HCT116 (cell line): ENCODE data around the gene CENPP. TPM values are rescaled to one million over a fixed set of nuclear protein-coding genes. Genes with fewer than 3 reads are reported as not detected.
A peak's percentile ranks its signal among the peaks of the same experiment; 100 is the strongest.

Experiments used
- ATAC-seq: fragments of 200-7000 bp; cut with Tn5 transposase; 2 replicates; pipeline ENCODE4 v1.9.1; 2020; ENCODE audit warnings: mild to moderate bottlenecking, moderate library complexity
- BruUV-seq: library from RNA; stranded (reverse); fragments of 400-500 nt; replicated peaks from 2 replicates; lab custom pipeline; 2021; lab: Mats Ljungman, UMichigan
- CTCF ChIA-PET: fragments of 300-600 bp; sonication (Branson Sonifier 250); formaldehyde crosslinking; loops from one replicate; lab custom pipeline; 2021; ENCODE audit warnings: antibody characterized with exemption; lab: Charles Lee
- POLR2A ChIA-PET: fragments of 300-600, 350-600 bp; sonication (Branson Sonifier 250); formaldehyde crosslinking; loops from one replicate; lab custom pipeline; 2021; ENCODE audit warnings: antibody characterized with exemption; lab: Charles Lee
- RAD21 ChIA-PET, 2 experiments: fragments of 300-600 bp; sonication (Branson Sonifier 250); formaldehyde crosslinking; loops; one replicate each; lab custom pipeline; 2023; ENCODE audit warnings: low total read pairs in 2 of 2; ENCODE audit not compliant: uncharacterized antibody in 2 of 2, unreplicated experiment in 2 of 2, low non-redundant PET in 1 of 2; lab: Charles Lee
- DNase-seq: peaks from one replicate; pipeline ENCODE4 v3.0.0-alpha.2; 2010; ENCODE audit warnings: low read depth, low spot score
- H2AFZ ChIP-seq: fragments of 200-600 bp; shearing (Covaris generic), sonication (generic); 2 replicates; pipeline ENCODE4 v1.6.1; 2017; ENCODE audit warnings: low read depth, mixed run types, mixed read lengths, antibody characterized with exemption, low read length; ENCODE audit not compliant: poor library complexity, severe bottlenecking
- H3K27ac ChIP-seq: 2 replicates; pipeline ENCODE4 v1.5.1; 2012; ENCODE audit warnings: low read depth, low read length
- H3K27me3 ChIP-seq: fragments of 200-600 bp; sonication (generic); 2 replicates; pipeline ENCODE4 v1.6.1; 2016; ENCODE audit warnings: mixed run types, low read length, mixed read lengths; ENCODE audit not compliant: insufficient read depth
- H3K36me3 ChIP-seq, 2 experiments: fragments of 200-500 bp in 1 of 2; fragments of 200-600 bp in 1 of 2; sonication (Bioruptor generic) in 1 of 2; sonication (generic) in 1 of 2; 2 replicates each; pipeline versions ENCODE4 v1.5.1 to v1.6.1; 2014 to 2016; ENCODE audit warnings: low read length in 2 of 2, inconsistent platforms in 1 of 2, mixed read lengths in 1 of 2, mixed run types in 1 of 2; ENCODE audit not compliant: insufficient read depth in 2 of 2, control insufficient read depth in 1 of 2
- H3K4me1 ChIP-seq, 2 experiments: fragments of 200-600 bp in 1 of 2; sonication (generic) in 1 of 2; 2 replicates each; pipeline versions ENCODE4 v1.5.1 to v1.6.1; 2012 to 2017; ENCODE audit warnings: low read length in 2 of 2, inconsistent platforms in 1 of 2, mild to moderate bottlenecking in 1 of 2, mixed read lengths in 1 of 2, mixed run types in 1 of 2, moderate library complexity in 1 of 2; ENCODE audit not compliant: insufficient read depth in 2 of 2, control insufficient read depth in 1 of 2
- H3K4me2 ChIP-seq: fragments of 200-600 bp; sonication (generic); 2 replicates; pipeline ENCODE4 v1.6.1; 2017; ENCODE audit warnings: mixed run types, low read length, mixed read lengths
- H3K4me3 ChIP-seq, 2 experiments: fragments of 200-600 bp in 1 of 2; sonication (generic) in 1 of 2; replicated peaks in 1 of 2; 2 replicates each; pipeline ENCODE4 v1.5.1; 2011 to 2016; ENCODE audit warnings: low read length in 2 of 2, control low read depth in 1 of 2, low read depth in 1 of 2, mild to moderate bottlenecking in 1 of 2, mixed read lengths in 1 of 2, mixed run types in 1 of 2
- H3K79me2 ChIP-seq: fragments of 200-600 bp; sonication (generic); 2 replicates; pipeline ENCODE4 v1.6.1; 2017; ENCODE audit warnings: mild to moderate bottlenecking, mixed run types, low read length, moderate library complexity, mixed read lengths; ENCODE audit not compliant: insufficient read depth
- H3K9ac ChIP-seq: fragments of 200-600 bp; sonication (generic); 2 replicates; pipeline ENCODE4 v1.6.1; 2016; ENCODE audit warnings: low read length, mixed read lengths
- H3K9me2 ChIP-seq: fragments of 200-600 bp; sonication (generic), shearing (Covaris generic); 2 replicates; pipeline ENCODE4 v1.6.1; 2017; ENCODE audit warnings: mixed run types, mild to moderate bottlenecking, moderate library complexity; ENCODE audit not compliant: insufficient read depth
- H3K9me3 ChIP-seq, 2 experiments: fragments of 200-500 bp in 1 of 2; fragments of 200-600 bp in 1 of 2; sonication (Bioruptor generic) in 1 of 2; sonication (generic) in 1 of 2; 2 replicates each; pipeline ENCODE4 v1.6.1; 2014 to 2017; ENCODE audit warnings: low read length in 2 of 2, mixed read lengths in 2 of 2, inconsistent platforms in 1 of 2, low read depth in 1 of 2, mild to moderate bottlenecking in 1 of 2, mixed run types in 1 of 2, moderate library complexity in 1 of 2; ENCODE audit not compliant: control insufficient read depth in 1 of 2, insufficient read depth in 1 of 2
- H4K20me1 ChIP-seq: fragments of 200-600 bp; sonication (generic), shearing (Covaris generic); 2 replicates; pipeline ENCODE4 v1.6.1; 2017; ENCODE audit warnings: mixed run types, mild to moderate bottlenecking, moderate library complexity; ENCODE audit not compliant: insufficient read depth
- CBX3 ChIP-seq: IDR thresholded peaks from 2 replicates; pipeline ENCODE4 v1.6.1; 2012; ENCODE audit warnings: low read depth
- CTCF ChIP-seq, 3 experiments: fragments of 200-600 bp in 1 of 3; sonication (generic) in 1 of 3; IDR thresholded peaks in 2 of 3; conservative IDR thresholded peaks in 1 of 3; 2 replicates each; pipeline ENCODE4 v1.5.1; 2012 to 2017; ENCODE audit warnings: low read depth in 2 of 3, low read length in 2 of 3, antibody characterized with exemption in 1 of 3, borderline replicate concordance in 1 of 3, control low read depth in 1 of 3, mild to moderate bottlenecking in 1 of 3, mixed read lengths in 1 of 3, mixed run types in 1 of 3, moderate library complexity in 1 of 3; ENCODE audit not compliant: insufficient read depth in 1 of 3
- ELF1 ChIP-seq: IDR thresholded peaks from 2 replicates; pipeline ENCODE4 v1.6.1; 2012; ENCODE audit warnings: low read depth, borderline replicate concordance
- EZH2 ChIP-seq: fragments of 200-600 bp; sonication (generic); IDR thresholded peaks from 2 replicates; pipeline ENCODE4 v1.6.1; 2017; ENCODE audit warnings: antibody characterized with exemption, mixed run types
- FOSL1 ChIP-seq: IDR thresholded peaks from 2 replicates; pipeline ENCODE4 v1.6.1; 2012; ENCODE audit warnings: low read depth
- JUND ChIP-seq: IDR thresholded peaks from 2 replicates; pipeline ENCODE4 v1.6.1; 2012
- POLR2A ChIP-seq: IDR thresholded peaks from 2 replicates; pipeline ENCODE4 v1.7.0; 2011; ENCODE audit warnings: borderline replicate concordance; ENCODE audit not compliant: insufficient read depth, insufficient read length; ENCODE audit errors: extremely low read depth
- POLR2AphosphoS5 ChIP-seq: IDR thresholded peaks from 2 replicates; pipeline ENCODE4 v1.6.1; 2011; ENCODE audit warnings: mild to moderate bottlenecking, low read depth, low read length, moderate library complexity
- RAD21 ChIP-seq: IDR thresholded peaks from 2 replicates; pipeline ENCODE4 v1.6.1; 2012; ENCODE audit warnings: low read depth, mild to moderate bottlenecking
- SIN3A ChIP-seq: IDR thresholded peaks from 2 replicates; pipeline ENCODE4 v1.6.1; 2012; ENCODE audit warnings: low read depth
- SP1 ChIP-seq: IDR thresholded peaks from 2 replicates; pipeline ENCODE4 v1.6.1; 2012; ENCODE audit warnings: low read depth
- TCF7L2 ChIP-seq: IDR thresholded peaks from 2 replicates; pipeline ENCODE4 v1.7.0; 2011; ENCODE audit warnings: borderline replicate concordance, inconsistent platforms; ENCODE audit not compliant: insufficient read depth, insufficient read length; ENCODE audit errors: extremely low read depth
- YY1 ChIP-seq: IDR thresholded peaks from 2 replicates; pipeline ENCODE4 v1.6.1; 2011; ENCODE audit warnings: low read length, low read depth, moderate library complexity, mild to moderate bottlenecking; ENCODE audit not compliant: insufficient replicate concordance; ENCODE audit errors: extremely low read depth
- ZFX ChIP-seq: fragments of 450-650 bp; IDR thresholded peaks from 2 replicates; pipeline ENCODE4 v1.6.1; 2017
- ZNF274 ChIP-seq: fragments of 200-500 bp; sonication (Bioruptor generic); IDR thresholded peaks from 2 replicates; pipeline ENCODE4 v1.6.1; 2014; ENCODE audit warnings: mild to moderate bottlenecking, low read depth, low read length, inconsistent platforms
- intact Hi-C: fragments of 100-400 bp; cut with micrococcal nuclease; formaldehyde crosslinking; loops from 2 replicates; pipeline ENCODE4 v1.10.0; 2022
- total RNA-seq: library from RNA; stranded (reverse); gene quantifications from one replicate; pipeline ENCODE4 v1.2.1, GENCODE V29; 2021; ENCODE audit not compliant: unreplicated experiment
- TF ChIP-seq, protein P1 (sequence below): IDR thresholded peaks from 2 replicates; pipeline ENCODE4 v1.6.1; 2012

CENPP gene
- total RNA-seq, 1 experiment from 2014 or later = 7.0 TPM

DNA sequence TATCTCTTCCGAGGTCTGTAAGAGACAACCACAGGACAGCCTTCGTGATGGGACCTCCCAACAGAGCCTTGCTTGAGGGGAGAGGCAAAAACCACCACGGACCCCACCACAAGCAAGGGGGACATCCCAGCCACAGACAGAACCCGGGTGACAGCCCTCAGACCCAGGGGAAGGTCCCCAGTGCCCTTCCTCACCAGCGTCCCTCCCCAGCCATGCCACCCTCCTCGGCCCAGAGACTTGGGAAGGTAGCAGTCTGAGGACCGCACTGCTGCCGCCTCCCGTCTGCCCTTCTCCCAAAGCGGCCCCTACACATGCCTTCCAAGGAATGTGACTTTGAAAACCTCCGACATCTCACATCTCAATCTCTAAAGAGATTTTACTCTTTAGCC, 330.8 kb downstream of the CENPP start:
- no peak for DNase-seq
- H3K27me3 ChIP-seq = no peaks in the 10 kb centered on the region
- no peaks in the 10 kb centered on the region for H3K9me2 ChIP-seq
- CTCF ChIA-PET = no interaction called here
- peaks cover 54% of the 10 kb centered on the region for H3K79me2 ChIP-seq
- POLR2A ChIA-PET = no interaction called here
- TF ChIP-seq JUND (no peak), YY1 (no peak), TCF7L2 (no peak), POLR2A (no peak)
- H3K4me3 ChIP-seq = no peak overlapping the region
- RAD21 ChIA-PET = no interaction called here
- no TSS peak for BruUV-seq
- ATAC-seq = no peak
- no peak overlapping the region for H3K4me2 ChIP-seq
- intact Hi-C loops = no loop called here
- no peaks in the 10 kb centered on the region for H4K20me1 ChIP-seq
- no peaks in the 10 kb centered on the region for H3K9me3 ChIP-seq
- H3K9ac ChIP-seq = no peak overlapping the region
- H3K36me3 ChIP-seq = peaks cover 2 to 12% of the 10 kb centered on the region in 2 experiments; a peak in 3 of 4 replicates
- H3K4me1 ChIP-seq = no peaks in the 10 kb centered on the region
- no peak overlapping the region for H3K27ac ChIP-seq
- no peak overlapping the region for H2AFZ ChIP-seq

DNA sequence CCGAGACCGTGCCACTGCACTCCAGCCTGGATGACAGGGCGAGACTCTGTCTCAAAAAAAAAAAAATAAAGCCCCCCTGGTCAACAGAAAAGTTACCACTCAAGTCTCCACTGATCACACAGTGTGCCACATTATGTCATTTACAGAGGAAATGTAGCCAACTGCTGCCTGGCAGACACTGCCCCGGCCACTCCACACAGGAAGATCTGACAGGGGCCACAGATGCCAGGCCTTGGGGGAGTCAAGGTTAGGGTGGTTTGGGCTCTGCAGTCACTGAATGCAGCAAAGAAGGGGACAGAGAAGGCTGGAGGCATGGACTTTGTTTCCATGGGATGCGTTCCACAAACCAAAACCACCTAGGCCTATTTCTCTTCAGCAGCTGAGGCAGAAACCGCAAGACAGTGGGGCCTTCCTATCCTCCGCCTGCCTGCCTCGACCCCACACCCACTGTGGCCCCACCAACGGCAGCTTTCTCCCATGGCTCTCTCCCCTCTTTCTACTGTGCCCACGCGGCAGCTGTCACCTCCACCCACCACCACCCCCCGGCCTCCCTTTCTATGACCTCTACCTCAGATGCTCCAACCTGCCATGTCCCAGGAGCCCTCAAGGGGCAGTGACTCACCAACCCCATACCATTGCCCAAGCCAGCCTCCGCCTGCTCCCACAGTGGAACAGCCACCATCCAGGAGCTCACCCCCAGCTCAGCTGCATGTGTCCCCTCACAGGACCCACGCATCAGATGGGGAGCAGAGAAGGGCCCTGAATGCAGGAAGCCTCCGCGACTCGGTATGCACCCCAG, 331.7 kb downstream of the CENPP start:
- Histone ChIP-seq H3K4me2 (no peak overlapping the region), H3K27me3 (no peaks in the 10 kb centered on the region), H3K9me3 (no peaks in the 10 kb centered on the region), H3K4me3 (no peak overlapping the region), H3K9ac (no peak overlapping the region), H4K20me1 (no peaks in the 10 kb centered on the region), H2AFZ (no peak overlapping the region), H3K36me3 (peaks cover 2 to 9% of the 10 kb centered on the region in 2 experiments; a peak in 3 of 4 replicates), H3K27ac (no peak overlapping the region), H3K79me2 (peaks cover 64% of the 10 kb centered on the region), H3K4me1 (no peaks in the 10 kb centered on the region), H3K9me2 (no peaks in the 10 kb centered on the region)
- DNase-seq = no peak
- ChIA-PET CTCF (no interaction called here), RAD21 (no interaction called here), POLR2A (no interaction called here)
- peak; percentile 74 for ATAC-seq
- intact Hi-C loops = no loop called here
- BruUV-seq = no TSS peak
- no peak for TF ChIP-seq POLR2AphosphoS5
- no peak for TF ChIP-seq SP1
- TF ChIP-seq ELF1 = no peak
- TF ChIP-seq POLR2A = no peak
- no peak for TF ChIP-seq RAD21
- no peak for TF ChIP-seq TCF7L2
- no peak for TF ChIP-seq FOSL1
- TF ChIP-seq CBX3 = no peak
- no peak for TF ChIP-seq ZNF274
- no peak for TF ChIP-seq ZFX
- TF ChIP-seq, protein P1, sequence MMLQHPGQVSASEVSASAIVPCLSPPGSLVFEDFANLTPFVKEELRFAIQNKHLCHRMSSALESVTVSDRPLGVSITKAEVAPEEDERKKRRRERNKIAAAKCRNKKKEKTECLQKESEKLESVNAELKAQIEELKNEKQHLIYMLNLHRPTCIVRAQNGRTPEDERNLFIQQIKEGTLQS = no peak
- TF ChIP-seq CTCF (IDR thresholded peaks at IDR 0.05 in 2 of 3, conservative IDR thresholded peaks at IDR 0.05 in 1 of 3; ENCODE audit: borderline replicate concordance in 1 of 3, insufficient read depth in 1 of 3, low read depth in 2 of 3, low read length in 2 of 3) = no peak
- no peak for TF ChIP-seq SIN3A
- no peak for TF ChIP-seq JUND
- TF ChIP-seq EZH2 = no peak
